Suprapubic skin (tissue), 4 donors: ENCODE results near the gene SMIM34. TPM values are rescaled to one million over a fixed set of nuclear protein-coding genes. Genes with fewer than 3 reads are reported as not detected.

Experiments used
- DNase-seq, 2 donors: peaks; one replicate each; pipeline ENCODE4 v3.0.0-alpha.2; 2019; ENCODE audit warnings: low spot score in 2 of 2
- H3K27ac ChIP-seq: fragments of 200-600 bp; sonication (generic); one replicate; pipeline ENCODE4 v1.5.1; 2019
- H3K27me3 ChIP-seq: fragments of 200-600 bp; sonication (generic); one replicate; pipeline ENCODE4 v1.5.1; 2019
- H3K36me3 ChIP-seq: fragments of 200-600 bp; sonication (generic); one replicate; pipeline ENCODE4 v1.5.1; 2019
- H3K4me1 ChIP-seq: fragments of 200-600 bp; sonication (generic); one replicate; pipeline ENCODE4 v1.5.1; 2019
- H3K4me3 ChIP-seq: fragments of 200-600 bp; sonication (generic); one replicate; pipeline ENCODE4 v1.5.1; 2019; ENCODE audit warnings: mild to moderate bottlenecking
- H3K9me3 ChIP-seq: fragments of 200-600 bp; sonication (generic); one replicate; pipeline ENCODE4 v1.5.1; 2019
- CTCF ChIP-seq, 2 donors: fragments of 200-600 bp in 1 of 2; fragments of 450-650 bp in 1 of 2; sonication (generic) in 1 of 2; IDR thresholded peaks; one replicate each; pipeline ENCODE4 v1.5.1; 2016 to 2019; ENCODE audit warnings: antibody characterized with exemption in 2 of 2, mild to moderate bottlenecking in 1 of 2, moderate library complexity in 1 of 2
- EP300 ChIP-seq: sonication (generic); formaldehyde crosslinking; IDR thresholded peaks from one replicate; pipeline ENCODE4 v1.6.1; 2017; ENCODE audit warnings: antibody characterized with exemption
- POLR2A ChIP-seq, 2 donors: fragments of 450-650 bp; IDR thresholded peaks; one replicate each; pipeline ENCODE4 v1.6.1; 2017; ENCODE audit warnings: antibody characterized with exemption in 2 of 2, mild to moderate bottlenecking in 2 of 2, moderate library complexity in 2 of 2
- POLR2AphosphoS5 ChIP-seq, 3 donors: sonication (generic); formaldehyde crosslinking; IDR thresholded peaks; one replicate each; pipeline ENCODE4 v1.6.1; 2017; ENCODE audit warnings: antibody characterized with exemption in 3 of 3
- WGBS: methylation state at CpG from one replicate; pipeline ENCODE4 v1.1.5; 2018; 5-methylcytosine and 5-hydroxymethylcytosine counted together
- total RNA-seq, 4 donors: library from RNA; depleted of rRNA; stranded (reverse); fragments of >200 nt; gene quantifications; one replicate each; pipeline ENCODE4 v1.1.0, GENCODE V29; 2016

SMIM34 gene
- total RNA-seq, 4 donors from 2014 or later = 1.2 TPM; not detected in 3

GRCh38 chr21:34369741-34370140, 54.0 kb downstream of the SMIM34 start:
- H3K27ac ChIP-seq = no peak overlapping the region
- 31% methylated on average over 1 of the region's 1 CpG for WGBS
- peaks cover 4% of the 10 kb centered on the region for H3K27me3 ChIP-seq
- no peaks in the 10 kb centered on the region for H3K9me3 ChIP-seq
- H3K4me3 ChIP-seq = no peak overlapping the region
- H3K4me1 ChIP-seq = no peaks in the 10 kb centered on the region
- TF ChIP-seq POLR2A (IDR thresholded peaks at IDR 0.05) = no peak
- no peak for TF ChIP-seq CTCF (IDR thresholded peaks at IDR 0.05)
- no peak for TF ChIP-seq EP300
- no peak for TF ChIP-seq POLR2AphosphoS5 (IDR thresholded peaks at IDR 0.05)
- DNase-seq = no peak
- no peaks in the 10 kb centered on the region for H3K36me3 ChIP-seq

Other genes starting within 250 kb of the SMIM34 start
- not detected for gene KCNE2, start 59.9 kb downstream of the SMIM34 start, total RNA-seq
- 10 to 100 TPM in 1 of 4 donors, 1 to 10 TPM in 3; 2.5 to 24.3 (median 5.1) TPM for gene SMIM11, start 48.4 kb downstream of the SMIM34 start, total RNA-seq
- 1 to 10 TPM in 1 of 4 donors, under 1 TPM in 3; 0.34 to 1.7 (median 0.58) TPM for gene KCNE1, start 88.3 kb upstream of the SMIM34 start, total RNA-seq
- gene RCAN1, start 191.2 kb upstream of the SMIM34 start, total RNA-seq = 10 to 100 TPM in 3 of 4 donors, 1 to 10 TPM in 1; 8.7 to 27.5 (median 22.8) TPM
- 1 to 10 TPM; 2.5 to 10.0 (median 3.7) TPM for gene CLIC6, start 245.0 kb upstream of the SMIM34 start, total RNA-seq